ENCODE measurements around the gene MAVS. TPM values are rescaled to one million over a fixed set of nuclear protein-coding genes. Genes with fewer than 3 reads are reported as not detected.
"Not testable (repeated sequence)": the region's sequence is repeated elsewhere in the genome, so short reads cannot be mapped to it uniquely, and the experiment has no call there.

The MAVS gene
- total RNA-seq, 1 experiment from 2014 or later = 19.3 TPM

GRCh38 chr20:3885715-3886114 is 39.1 kb downstream of the MAVS start:
- no peak for DNase-seq (ENCODE audit: low read depth)

- DNase-seq (ENCODE audit: low read depth) = peak; percentile 67
These were observed 41.4 kb downstream of the MAVS start for GRCh38 chr20:3887876-3888620.

- DNase-seq (ENCODE audit: low read depth) = peak; percentile 100
These were observed 42.2 kb downstream of the MAVS start, which contains the start of gene PANK2 for GRCh38 chr20:3888622-3889488. Gene PANK2, plus strand, starts transcription at chr20:3889387.

GRCh38 chr20:3889489-3890397 is 43.1 kb downstream of the MAVS start:
- DNase-seq (ENCODE audit: low read depth) = peak; percentile 48

- peak; percentile 53 for DNase-seq (ENCODE audit: low read depth)
These were observed 43.7 kb downstream of the MAVS start for GRCh38 chr20:3890398-3890751.

- DNase-seq (ENCODE audit: low read depth) = no peak
These were observed 44.6 kb downstream of the MAVS start for GRCh38 chr20:3890999-3891929.

- no peak for DNase-seq (ENCODE audit: low read depth)
These were observed 48.2 kb downstream of the MAVS start for GRCh38 chr20:3894796-3895195.

- DNase-seq (ENCODE audit: low read depth) = no peak
These were observed 49.7 kb downstream of the MAVS start for GRCh38 chr20:3896302-3896701.

GRCh38 chr20:3896853-3897583 is 50.4 kb downstream of the MAVS start:
- DNase-seq (ENCODE audit: low read depth) = no peak

- DNase-seq (ENCODE audit: low read depth) = not testable (repeated sequence)
These were observed 51.5 kb downstream of the MAVS start for GRCh38 chr20:3898181-3898580.

GRCh38 chr20:3898639-3899038 is 52.0 kb downstream of the MAVS start:
- DNase-seq (ENCODE audit: low read depth) = no peak

- DNase-seq (ENCODE audit: low read depth) = no peak
These were observed 53.6 kb downstream of the MAVS start for GRCh38 chr20:3900187-3900604.

- no peak for DNase-seq (ENCODE audit: low read depth)
These were observed 54.5 kb downstream of the MAVS start for GRCh38 chr20:3901028-3901705.

- DNase-seq (ENCODE audit: low read depth) = no peak
These were observed 55.2 kb downstream of the MAVS start for GRCh38 chr20:3901706-3902440.

GRCh38 chr20:3902446-3902845 is 55.8 kb downstream of the MAVS start:
- no peak for DNase-seq (ENCODE audit: low read depth)

GRCh38 chr20:3904224-3904623 is 57.6 kb downstream of the MAVS start:
- no peak for DNase-seq (ENCODE audit: low read depth)

GRCh38 chr20:3904857-3905256 is 58.2 kb downstream of the MAVS start:
- no peak for DNase-seq (ENCODE audit: low read depth)
